PFSK-1 (cell line): ENCODE results near the gene RBKS.

Experiments
- FOXP2 ChIP-seq: optimal IDR thresholded peaks from 2 replicates; pipeline ENCODE3; 2011; ENCODE audit warnings: borderline replicate concordance, control low read depth, inconsistent platforms; ENCODE audit not compliant: insufficient read depth; ENCODE audit errors: extremely low read length, extremely low read depth
- POLR2AphosphoS5 ChIP-seq: IDR thresholded peaks from 2 replicates; pipeline ENCODE4 v1.6.1; 2012; ENCODE audit warnings: low read depth, mild to moderate bottlenecking, control low read depth, low read length, moderate library complexity
- SIN3A ChIP-seq: IDR thresholded peaks from 2 replicates; pipeline ENCODE4 v1.6.1; 2012; ENCODE audit warnings: mild to moderate bottlenecking, low read length, moderate library complexity, borderline replicate concordance; ENCODE audit not compliant: insufficient read depth

DNA sequence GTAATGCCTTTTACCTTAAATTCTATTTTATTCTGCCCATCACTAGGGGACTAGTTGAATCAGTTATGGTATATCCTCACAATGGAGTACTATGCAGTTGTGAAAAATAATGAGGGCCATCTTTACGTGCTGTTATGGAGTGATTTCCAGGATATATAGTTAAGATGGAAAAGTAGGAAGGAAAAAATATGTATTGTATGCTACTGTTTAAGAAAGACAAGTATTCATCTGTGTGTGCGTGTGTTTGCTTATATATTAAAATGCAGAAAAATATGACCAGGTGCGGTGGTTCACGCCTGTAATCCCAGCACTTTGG, 151.2 kb downstream of the RBKS start:
- no peak for TF ChIP-seq SIN3A
- TF ChIP-seq POLR2AphosphoS5 = no peak
- no peak for TF ChIP-seq FOXP2
